ENCODE measurements around the gene MPV17.

GRCh38 chr2:27270670-27271069, 52.2 kb downstream of the MPV17 start:
- TF ChIP-seq CTCF (IDR thresholded peaks at IDR 0.05 in 8 of 11, conservative IDR thresholded peaks at IDR 0.05 in 3 of 11) (no peak), POLR2AphosphoS5 (IDR thresholded peaks at IDR 0.05) (no peak), POLR2A (IDR thresholded peaks at IDR 0.05) (no peak)

All from spleen (tissue), 7 donors.